Sigmoid colon (tissue), 4 donors: ENCODE data around the gene CNKSR1.

ENCODE experiments used
- EP300 ChIP-seq, 4 donors: sonication (generic); formaldehyde crosslinking; IDR thresholded peaks; one replicate each; pipeline ENCODE4 v1.6.1; 2017; ENCODE audit warnings: antibody characterized with exemption in 4 of 4
- POLR2A ChIP-seq, 2 donors: fragments of 450-650 bp; IDR thresholded peaks; one replicate each; pipeline ENCODE4 v1.6.1; 2016; ENCODE audit warnings: antibody characterized with exemption in 2 of 2, mild to moderate bottlenecking in 2 of 2, moderate library complexity in 2 of 2
- POLR2AphosphoS5 ChIP-seq, 4 donors: sonication (generic); formaldehyde crosslinking; IDR thresholded peaks; one replicate each; pipeline ENCODE4 v1.6.1; 2017; ENCODE audit warnings: antibody characterized with exemption in 4 of 4
- TF ChIP-seq, protein P1 (sequence below), 4 experiments: fragments of 450-650 bp in 3 of 4; fragments of 200-600 bp in 1 of 4; IDR thresholded peaks; one replicate each; pipeline ENCODE4 v1.5.1; 2016 to 2019; ENCODE audit warnings: antibody characterized with exemption in 4 of 4, mild to moderate bottlenecking in 3 of 4, moderate library complexity in 2 of 4

DNA sequence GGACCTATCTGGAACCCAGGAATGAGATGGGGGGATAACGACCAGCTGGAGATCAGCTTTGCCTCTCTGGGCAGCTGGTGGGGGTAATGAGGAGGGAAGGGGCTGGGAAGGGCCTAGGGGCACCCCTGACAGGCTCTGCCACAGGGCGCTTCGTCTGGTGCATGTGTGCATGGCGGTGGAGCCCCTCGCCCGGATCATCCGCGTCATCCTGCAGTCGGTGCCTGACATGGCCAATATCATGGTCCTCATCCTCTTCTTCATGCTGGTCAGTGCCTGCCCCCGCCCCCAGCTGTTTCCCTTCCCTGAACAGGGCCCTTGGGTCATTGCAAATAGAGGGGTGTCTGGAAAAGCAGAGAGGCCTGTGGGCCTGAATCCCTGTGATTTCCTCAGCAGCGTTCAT, 20.5 kb downstream of the CNKSR1 start:
- TF ChIP-seq, protein P1, sequence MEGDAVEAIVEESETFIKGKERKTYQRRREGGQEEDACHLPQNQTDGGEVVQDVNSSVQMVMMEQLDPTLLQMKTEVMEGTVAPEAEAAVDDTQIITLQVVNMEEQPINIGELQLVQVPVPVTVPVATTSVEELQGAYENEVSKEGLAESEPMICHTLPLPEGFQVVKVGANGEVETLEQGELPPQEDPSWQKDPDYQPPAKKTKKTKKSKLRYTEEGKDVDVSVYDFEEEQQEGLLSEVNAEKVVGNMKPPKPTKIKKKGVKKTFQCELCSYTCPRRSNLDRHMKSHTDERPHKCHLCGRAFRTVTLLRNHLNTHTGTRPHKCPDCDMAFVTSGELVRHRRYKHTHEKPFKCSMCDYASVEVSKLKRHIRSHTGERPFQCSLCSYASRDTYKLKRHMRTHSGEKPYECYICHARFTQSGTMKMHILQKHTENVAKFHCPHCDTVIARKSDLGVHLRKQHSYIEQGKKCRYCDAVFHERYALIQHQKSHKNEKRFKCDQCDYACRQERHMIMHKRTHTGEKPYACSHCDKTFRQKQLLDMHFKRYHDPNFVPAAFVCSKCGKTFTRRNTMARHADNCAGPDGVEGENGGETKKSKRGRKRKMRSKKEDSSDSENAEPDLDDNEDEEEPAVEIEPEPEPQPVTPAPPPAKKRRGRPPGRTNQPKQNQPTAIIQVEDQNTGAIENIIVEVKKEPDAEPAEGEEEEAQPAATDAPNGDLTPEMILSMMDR (IDR thresholded peaks at IDR 0.05): no peak
- TF ChIP-seq POLR2A (IDR thresholded peaks at IDR 0.05) (no peak), EP300 (IDR thresholded peaks at IDR 0.05) (no peak), POLR2AphosphoS5 (IDR thresholded peaks at IDR 0.05) (no peak)
